ENCODE measurements around the gene SAYSD1.

The SAYSD1 gene

DNA sequence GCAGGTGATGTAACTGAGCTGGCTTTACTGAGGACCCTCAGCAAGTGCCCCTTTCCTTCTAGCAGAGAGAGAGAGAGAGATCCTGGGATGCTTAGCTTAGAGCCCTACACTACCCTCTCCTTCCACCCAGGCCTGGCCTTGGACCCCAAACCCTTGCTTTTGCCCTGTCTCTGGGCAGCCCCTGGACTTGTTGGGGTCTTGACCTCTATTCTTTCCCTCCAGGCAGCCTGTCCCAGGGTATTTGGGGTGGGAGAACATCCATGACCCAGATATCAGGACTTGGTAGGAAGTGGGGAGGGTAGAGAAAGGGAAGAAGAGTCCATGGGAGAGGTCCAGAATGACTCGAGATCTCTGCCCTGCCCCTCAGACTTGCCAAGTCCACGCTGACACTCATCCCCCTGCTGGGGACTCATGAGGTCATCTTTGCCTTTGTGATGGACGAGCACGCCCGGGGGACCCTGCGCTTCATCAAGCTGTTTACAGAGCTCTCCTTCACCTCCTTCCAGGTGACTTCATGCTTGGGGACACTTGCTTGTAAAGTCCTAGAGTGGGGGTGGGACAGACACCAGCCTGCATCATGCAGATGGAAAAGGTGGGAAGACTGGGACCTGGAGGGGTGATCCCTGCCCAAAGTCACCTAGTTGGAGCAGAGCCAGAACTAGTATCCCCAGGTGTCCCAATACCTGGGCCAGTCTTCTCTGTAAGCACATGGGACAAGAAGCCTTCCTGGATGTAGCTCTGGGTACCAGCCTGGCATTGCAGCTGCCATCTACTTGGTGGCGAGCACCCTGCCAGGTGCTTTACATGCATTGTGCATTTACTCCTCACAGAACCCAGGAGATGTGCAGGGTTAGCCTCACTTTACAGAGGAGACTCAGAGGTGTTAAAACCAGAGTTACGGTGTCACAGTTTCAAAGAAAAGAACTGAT lies 35.5 kb downstream of the SAYSD1 start:
- DNase-seq (ENCODE audit: low spot score): no peak

DNA sequence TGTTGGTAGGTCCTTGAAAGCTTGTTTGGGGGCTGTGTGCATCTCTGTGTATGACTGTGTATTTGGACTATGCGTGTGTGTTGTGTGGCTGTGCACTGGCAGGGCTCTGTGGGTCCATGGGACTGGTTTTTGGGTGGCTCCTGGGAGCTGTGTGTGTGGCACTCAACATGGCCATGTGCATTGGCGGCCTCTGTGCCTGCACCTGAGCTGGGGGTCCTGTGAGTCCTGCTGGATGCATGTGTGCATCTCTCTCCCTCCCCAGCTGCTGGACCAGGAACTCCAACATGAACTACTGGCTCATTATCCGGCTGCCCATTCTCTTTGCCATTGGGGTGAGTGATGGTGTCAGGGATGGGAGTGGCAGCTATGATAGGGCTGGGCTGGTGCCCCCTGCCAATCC lies 36.3 kb downstream of the SAYSD1 start:
- no peak for DNase-seq (ENCODE audit: low spot score)

DNA sequence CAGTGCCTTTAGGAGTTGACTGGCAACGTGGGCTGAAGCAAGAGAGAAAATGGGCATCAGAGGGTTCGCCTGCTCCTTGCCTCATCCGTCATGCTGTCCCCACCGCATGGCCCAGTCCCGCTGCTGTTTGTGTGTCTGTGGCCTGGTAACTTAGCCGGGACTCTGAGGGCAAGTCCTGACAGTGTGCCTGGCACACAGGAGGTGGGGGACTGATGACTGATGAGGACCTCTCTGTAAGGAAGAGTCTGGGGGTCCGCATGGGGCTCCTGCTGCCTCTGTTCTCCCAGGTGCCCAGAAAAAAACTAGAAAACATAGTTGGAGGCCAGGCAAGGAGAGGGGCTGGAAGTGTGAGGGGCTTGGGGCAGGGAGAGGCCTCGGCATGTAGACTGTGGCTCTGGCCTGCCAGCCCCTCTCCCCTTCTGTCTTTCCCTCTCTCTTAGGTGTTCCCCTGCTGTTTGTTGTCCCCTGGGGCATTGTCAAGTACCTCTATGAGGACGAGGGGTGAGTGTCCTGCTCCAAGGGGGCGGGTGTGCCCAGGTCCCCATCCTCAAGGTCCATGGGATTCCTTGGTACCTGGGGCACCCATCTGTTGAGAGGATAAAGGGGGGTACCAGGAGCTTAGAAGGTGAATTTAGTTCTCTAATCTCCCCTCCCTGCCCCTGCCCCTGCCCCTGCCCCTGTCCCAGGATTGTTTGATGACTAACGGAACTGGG lies 36.9 kb downstream of the SAYSD1 start:
- no peak for DNase-seq (ENCODE audit: low spot score)

DNA sequence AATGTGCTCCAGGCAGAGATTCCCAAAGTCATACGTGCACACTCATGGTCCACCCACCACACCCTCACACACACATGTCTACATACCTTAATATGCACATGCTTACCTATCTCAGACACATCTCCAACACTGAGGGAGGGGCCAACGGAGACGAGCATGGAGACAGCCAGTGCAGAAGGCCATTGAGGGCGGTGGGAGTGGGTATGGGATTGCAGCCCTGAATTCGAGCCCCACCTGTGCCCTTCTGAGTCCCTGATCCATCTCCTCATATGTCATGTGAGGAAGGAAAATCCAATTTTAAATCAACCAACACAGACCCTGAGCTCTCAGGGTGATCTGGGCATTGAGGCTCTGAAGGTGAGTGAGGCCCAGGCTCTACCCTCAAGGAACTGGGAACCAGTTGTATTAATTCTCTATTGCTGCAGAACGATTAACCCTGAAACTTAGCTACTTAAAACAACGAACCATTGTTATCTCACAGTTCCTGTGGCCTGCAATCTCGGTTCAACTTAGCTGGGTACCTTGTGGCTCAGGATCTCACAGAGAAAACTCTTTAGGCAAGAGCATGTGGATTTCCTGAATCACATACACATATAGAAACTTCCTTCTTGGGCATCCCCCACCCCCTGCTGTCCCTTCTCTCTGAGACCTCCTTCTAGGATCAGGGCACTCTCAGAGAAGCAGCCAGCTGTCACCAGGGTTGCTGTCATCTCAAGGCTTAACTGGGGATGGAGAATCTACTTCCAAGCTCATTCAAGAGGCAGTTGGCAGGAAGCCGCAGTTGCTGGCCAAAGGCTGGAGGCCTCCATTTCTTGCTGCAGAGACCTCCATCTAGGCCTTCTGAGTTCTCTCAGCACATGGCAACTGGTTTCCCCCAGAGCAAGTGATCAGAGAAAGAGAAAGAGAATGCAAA lies 38.1 kb downstream of the SAYSD1 start:
- no peak for DNase-seq (ENCODE audit: low spot score)

DNA sequence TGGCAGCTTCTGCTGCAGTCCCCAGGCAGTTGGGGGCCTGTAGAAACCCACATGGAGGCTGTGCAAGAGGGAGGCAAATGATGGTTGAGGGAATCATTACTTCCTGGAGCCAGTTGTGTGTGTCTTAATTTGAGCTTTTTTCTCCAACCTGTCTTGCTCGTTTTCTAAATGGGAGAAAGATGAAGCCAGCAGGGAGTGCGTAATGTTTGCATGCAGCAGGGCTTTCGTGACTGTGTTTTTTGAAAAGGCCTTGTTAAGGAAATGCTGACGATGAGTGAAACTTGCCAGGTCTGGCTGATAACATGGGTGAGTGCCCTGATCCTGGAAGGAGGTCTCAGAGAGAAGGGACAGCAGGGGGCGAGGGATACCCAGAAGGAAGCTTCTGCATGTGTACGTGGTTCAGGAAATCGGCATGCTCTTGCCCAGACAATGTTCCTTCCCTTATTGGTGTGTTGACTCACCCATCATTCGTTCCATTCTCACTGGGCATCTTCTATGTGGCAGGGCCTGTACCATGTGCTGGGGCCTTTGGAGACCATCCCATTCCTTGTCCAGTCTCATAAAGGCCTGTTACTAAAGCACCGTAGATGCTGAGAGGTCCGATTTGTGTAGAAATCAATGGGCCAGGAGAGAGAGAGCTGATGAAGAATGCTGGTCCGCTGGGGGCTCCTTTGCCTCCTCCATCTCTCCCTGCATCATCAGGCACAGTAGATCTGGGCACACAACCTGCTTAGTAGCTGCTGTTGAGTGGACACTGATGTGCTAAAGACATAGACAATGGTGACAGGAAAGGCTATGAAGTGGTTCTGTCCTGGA lies 39.0 kb downstream of the SAYSD1 start:
- DNase-seq (ENCODE audit: low spot score): no peak

DNA sequence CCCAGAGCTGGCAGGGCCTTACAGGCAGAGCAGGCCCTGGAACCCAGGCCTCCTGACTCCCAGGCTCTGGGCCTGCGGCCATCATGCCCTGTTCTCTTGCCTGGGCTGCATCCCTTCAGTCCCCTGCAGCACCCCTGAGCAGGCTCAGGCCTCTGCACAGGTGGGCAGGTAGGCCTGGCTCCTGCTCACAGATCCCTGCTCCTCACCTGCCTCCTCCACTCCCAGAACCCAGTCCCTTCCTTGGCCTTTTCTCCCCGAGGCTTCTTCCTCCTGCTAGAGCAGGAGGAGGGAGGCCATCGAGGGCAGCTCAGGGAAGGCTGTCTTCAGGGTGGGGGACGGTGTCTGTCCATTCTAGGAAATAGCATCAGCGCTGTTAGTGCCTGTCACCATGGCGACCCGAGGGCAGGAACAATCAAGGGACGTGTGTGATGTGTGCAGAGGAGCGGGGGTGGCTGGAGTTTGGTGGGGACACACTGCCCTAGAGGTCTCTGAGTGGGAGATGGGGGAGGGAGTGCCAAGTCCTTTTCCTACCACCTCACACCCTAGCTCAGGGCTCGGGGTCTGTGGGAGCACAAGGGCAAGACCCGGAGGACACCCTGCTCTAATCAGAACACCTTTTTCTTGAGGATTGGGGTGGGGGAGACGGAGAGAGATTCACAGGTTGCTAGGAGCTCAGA lies 39.8 kb downstream of the SAYSD1 start:
- DNase-seq (ENCODE audit: low spot score): no peak

DNA sequence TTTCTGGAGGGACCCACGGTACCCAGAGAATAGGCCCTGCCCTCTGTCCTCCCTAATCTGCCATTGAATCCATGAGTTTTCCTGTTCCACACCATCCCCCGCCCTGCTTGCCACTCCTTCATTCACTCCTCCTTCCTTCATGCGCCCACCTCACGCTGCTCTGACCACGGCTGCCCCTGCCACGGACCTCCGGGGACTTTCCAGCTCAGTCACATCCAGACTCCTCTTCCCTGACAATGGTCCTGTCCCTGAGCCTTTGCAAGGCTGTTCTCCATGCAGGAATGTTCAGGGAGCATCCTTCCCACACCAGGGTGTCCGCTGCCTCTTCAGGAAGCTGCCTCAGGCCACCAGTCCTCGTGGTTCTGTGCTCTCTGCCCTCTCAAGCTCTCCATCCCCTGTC lies 40.5 kb downstream of the SAYSD1 start:
- no peak for DNase-seq (ENCODE audit: low spot score)

DNA sequence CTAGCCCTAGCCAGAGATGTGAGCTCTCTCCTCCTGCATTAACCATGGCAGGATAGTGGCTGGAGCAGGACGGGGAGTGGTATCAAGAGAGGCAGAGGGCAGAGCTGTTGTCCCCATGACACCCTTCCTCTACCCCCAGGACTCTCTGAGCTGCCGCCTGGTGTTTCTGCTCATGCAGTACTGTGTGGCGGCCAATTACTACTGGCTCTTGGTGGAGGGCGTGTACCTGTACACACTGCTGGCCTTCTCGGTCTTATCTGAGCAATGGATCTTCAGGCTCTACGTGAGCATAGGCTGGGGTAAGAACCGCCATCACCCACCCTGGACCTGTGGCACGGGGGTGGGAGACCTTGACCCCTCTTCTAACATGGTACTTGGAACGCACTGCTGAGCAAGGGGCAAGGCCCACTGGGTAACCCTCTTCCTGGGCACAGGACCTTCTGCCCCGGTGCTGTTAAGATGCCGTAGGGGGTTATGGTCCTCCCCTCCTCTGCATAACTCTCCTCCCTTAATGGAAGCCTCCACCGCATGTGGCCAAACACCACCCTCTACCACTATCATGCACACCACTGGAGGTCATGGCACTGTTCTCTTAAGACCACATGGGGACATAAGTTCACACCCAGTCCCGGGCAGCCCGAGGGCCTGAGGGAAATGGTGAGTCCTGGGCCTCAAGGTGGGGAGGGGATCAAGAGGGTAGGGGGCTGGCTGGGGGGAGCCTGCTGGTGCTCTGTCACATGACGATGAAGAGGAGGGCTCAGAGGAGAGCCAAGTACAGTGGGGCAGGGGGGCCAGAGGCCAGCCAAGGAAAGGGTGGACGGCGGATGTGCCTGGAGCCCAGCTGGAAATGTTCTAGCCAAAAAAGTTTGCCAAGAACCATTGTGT lies 41.3 kb downstream of the SAYSD1 start:
- no peak for DNase-seq (ENCODE audit: low spot score)

DNA sequence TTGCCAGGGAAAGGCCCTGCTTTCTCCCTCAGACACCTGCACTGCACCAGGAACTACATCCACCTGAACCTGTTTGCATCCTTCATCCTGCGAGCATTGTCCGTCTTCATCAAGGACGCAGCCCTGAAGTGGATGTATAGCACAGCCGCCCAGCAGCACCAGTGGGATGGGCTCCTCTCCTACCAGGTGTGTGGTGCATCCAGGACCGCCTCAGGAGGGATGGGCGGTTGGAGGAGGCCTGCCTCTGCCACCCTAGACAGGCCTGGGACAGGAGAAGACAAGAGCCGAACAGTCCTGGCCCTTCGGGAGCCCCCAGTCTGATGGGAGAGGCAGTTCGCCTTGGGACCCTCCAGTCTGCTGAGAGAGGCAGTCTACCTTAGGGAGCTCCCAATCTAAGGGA lies 42.2 kb downstream of the SAYSD1 start:
- no peak for DNase-seq (ENCODE audit: low spot score)

DNA sequence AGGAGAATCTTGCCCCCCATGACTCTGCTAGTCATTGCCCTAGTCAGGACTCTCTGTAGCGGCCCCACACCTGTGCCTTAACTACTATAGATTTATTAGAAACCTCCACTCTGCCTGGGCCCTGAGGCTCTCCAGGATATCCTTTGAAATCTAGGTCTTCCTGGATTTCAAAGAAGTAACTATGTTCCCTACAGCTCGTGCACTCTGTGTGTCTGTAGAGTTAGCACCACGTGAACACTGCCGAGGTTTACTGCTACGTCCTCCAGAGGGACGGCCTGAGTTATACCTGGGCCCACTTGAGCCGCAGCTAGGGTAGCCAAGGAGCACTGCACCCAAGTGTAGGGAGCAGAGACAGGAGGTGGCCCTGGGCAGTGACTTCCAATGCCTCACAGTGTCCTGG lies 46.6 kb downstream of the SAYSD1 start:
- no peak for DNase-seq (ENCODE audit: low spot score)

DNA sequence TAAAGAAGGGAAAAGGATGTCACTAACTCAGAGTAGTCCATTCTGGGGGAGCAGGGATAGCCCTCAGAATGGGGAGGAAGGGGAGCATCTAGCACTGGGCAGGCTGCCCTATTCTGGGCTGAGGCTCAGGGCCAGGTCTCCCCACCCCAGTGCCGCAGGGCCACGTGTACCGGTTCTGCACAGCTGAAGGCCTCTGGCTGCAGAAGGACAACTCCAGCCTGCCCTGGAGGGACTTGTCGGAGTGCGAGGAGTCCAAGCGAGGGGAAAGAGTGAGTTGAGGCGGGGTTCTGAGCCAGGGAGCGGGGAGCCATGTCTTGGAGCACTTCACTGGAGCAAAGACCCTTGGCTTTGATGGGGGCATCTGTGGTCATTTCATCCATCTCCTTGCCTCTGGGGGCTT lies 49.4 kb downstream of the SAYSD1 start:
- no peak for DNase-seq (ENCODE audit: low spot score)

DNA sequence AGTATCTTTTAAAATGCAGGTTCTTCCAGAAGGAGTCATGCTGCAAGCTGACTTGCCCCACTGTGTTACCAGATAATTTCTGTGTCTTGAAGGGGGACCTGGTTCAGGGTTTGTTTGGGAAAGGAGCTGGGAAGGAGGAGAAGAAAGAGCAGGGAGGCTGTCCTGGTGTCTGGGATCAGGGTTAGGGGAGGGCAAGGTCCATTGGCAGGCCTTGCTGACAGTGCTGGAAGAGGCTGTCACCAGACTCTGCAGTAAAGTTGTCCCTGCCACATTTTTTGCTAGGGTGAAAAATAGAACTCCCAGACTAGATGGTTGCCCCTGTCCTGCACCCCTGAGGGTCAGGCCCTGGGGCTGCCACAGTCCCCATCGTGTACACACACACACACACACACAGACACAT lies 51.5 kb downstream of the SAYSD1 start:
- DNase-seq (ENCODE audit: low spot score): no peak

DNA sequence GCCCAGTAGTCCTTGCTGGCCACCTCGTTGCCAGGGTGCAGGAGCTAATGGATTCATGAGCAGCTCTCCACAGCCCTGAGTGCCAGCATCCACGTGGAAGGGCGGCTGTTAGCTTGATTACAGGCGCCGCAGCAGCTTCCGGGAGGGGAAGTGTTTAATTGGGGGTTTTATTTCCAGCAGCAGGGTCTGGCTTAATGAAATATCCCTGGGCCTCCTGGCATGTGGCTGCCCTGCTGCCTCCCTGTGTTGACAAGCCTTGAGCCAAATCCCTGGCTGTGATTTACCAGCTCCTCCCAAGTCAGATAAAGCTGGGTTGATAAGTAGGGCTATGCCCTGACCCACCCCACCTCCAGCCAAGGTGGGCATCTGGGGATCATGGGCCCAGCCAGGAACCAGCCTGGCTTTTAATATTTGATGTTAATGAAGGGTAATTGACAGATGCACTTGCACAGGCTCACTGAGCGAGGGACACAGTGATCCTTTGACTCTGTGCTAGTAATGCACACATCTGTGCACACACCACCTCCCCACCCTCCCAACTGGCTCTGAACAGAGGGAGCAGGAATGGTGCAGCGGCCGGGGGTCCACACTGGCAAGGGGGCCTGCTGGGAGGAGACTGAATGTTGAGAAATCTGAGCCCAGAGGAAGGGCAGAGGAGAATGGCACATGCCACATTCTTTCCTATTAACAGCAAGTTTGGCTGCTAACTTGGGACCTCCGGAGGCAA lies 52.8 kb downstream of the SAYSD1 start:
- no peak for DNase-seq (ENCODE audit: low spot score)

DNA sequence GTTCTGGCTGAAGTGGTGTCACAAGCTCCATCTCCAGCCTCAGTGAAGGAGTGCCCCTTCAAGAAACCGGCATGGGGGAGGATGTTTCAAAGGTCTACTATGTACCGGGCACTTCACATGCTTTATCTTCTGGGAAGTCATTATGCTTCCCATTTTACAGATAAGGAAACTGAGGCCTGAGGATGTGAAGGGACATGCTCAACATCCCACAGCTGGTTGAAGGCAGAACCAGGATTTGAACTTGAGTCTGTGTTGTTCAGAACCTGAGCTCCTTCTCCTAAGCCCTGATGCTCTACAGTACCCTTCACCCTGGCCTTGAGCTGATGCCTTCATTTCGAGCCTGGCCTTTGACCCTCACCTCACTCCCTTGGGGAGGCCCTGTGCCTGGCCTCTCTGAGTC lies 53.4 kb downstream of the SAYSD1 start:
- DNase-seq (ENCODE audit: low spot score): no peak

DNA sequence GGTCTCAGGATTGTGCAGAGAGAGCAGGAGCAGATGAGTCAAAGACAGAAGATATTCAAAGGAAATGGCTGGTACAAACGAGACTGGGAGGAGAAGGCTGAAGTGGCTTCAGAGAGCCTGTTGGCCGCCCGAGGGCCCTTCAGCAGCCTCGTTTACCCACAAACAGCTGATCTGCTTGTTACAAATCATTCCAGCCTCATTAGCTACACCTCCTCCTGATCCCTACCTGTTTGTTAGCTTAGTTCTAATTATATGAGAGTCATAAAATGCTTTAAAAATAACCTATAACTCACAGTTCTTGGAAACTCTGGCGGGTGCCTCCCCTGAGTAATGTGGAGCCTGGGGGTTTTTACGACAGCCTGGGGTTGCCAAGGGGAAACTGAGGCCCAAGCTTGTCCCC lies 53.8 kb downstream of the SAYSD1 start:
- no peak for DNase-seq (ENCODE audit: low spot score)

DNA sequence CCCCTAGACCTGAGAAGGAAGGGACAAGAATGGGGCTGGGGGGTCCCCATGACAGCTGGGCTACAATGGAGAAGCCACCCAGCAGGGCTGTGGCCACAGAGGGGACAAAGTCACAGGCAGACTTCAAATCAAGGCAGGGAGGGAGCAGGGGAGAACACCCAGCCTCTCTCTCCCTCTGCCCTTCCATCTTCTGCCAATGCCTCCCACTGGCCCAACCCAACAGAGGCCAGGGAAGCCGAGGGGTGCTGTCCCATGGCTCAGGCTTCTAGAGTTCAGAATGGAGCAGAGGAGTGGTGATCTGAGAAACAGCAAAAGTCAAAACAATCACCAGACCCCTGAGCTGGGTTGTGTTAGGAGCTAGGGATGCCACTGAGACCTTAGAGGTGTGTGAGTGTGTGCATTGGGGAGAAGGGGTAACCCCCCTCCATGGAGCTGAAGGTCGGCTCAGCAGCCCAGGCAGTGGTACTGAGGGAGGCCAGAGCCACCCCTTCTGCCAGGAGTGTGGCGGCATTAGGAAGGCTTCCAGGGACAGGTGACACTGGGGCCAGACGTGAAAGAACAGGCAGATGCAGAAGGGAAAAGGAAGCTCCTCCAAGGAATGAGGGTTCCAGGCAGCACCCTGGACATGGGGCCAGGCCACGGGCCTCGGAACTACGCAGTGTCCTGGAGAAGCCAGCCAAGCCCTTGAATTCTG lies 54.4 kb downstream of the SAYSD1 start:
- no peak for DNase-seq (ENCODE audit: low spot score)

DNA sequence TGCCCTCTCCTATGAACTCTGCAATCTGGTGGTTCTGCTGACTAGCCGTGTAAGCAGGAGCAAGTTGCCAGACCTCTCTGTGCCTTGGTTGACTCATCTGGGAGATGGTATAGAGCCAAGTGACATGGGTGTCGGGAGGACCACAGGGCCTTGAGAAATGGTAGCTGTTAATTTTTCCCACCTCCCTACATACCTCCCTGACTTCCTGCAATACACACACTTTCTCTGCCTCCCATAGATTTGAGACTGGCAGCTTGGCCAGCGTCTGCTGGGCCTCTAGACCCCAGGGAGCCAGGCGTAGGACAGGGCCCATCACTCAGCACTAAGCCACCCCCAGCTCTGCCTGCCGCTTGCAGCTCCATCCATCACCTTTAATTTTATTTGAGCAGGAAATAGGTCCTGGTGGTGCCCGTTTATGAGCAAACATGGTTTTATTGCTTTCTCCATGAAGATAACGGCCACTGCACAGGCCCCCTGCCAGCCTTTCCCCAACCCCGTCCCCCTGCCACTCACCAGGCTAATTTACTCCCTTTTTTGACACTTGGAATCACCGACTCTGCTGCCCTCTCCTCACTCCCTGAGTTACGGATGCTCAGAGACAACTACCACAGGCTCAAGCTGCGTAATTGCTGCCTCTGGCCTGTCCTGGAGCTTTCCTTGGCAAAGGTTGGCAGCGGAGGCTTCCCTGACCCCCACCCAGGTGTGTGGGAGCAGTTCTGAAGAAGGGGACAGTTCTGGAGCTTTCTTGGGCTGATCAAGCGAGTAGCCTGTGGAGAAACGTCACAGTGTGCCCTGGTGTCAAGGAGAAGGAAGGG lies 55.3 kb downstream of the SAYSD1 start:
- DNase-seq (ENCODE audit: low spot score): no peak
